ENCODE measurements around the gene PLXDC1.

DNA sequence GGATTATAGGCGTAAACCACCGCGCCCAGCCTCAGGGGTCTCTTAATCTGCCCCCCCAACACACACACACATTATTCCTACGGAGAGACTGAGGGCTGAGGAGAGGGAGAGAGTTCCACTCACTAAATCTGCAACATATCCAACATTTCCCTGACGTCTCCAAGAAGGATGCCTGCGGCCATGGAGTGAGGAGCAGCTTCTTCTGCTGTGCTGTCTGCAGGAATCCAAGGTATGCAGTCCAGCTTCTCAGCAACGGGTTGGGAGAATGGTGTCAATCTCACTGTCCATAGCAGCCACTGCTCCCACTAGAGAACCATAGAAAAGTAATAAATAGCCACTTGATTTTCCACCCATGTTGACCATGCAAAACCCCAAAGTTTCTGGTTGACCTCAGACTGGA lies 5.1 kb upstream of the PLXDC1 start:
- TF ChIP-seq, protein P1, sequence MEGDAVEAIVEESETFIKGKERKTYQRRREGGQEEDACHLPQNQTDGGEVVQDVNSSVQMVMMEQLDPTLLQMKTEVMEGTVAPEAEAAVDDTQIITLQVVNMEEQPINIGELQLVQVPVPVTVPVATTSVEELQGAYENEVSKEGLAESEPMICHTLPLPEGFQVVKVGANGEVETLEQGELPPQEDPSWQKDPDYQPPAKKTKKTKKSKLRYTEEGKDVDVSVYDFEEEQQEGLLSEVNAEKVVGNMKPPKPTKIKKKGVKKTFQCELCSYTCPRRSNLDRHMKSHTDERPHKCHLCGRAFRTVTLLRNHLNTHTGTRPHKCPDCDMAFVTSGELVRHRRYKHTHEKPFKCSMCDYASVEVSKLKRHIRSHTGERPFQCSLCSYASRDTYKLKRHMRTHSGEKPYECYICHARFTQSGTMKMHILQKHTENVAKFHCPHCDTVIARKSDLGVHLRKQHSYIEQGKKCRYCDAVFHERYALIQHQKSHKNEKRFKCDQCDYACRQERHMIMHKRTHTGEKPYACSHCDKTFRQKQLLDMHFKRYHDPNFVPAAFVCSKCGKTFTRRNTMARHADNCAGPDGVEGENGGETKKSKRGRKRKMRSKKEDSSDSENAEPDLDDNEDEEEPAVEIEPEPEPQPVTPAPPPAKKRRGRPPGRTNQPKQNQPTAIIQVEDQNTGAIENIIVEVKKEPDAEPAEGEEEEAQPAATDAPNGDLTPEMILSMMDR (IDR thresholded peaks at IDR 0.05): no peak
- no peak for TF ChIP-seq POLR2A (IDR thresholded peaks at IDR 0.05)

All from adrenal gland (tissue), 5 donors.